Measurements from ENCODE around the gene TNKS2.

TNKS2 gene

GRCh38 chr10:91908337-91909116, 110.3 kb downstream of the TNKS2 start:
- DNase-seq (ENCODE audit: low read depth) = no peak

- no peak for DNase-seq (ENCODE audit: low read depth)
Measured at GRCh38 chr10:91909117-91909677, 111.0 kb downstream of the TNKS2 start, which contains the start of gene FGFBP3. Gene FGFBP3, minus strand, starts transcription at chr10:91909486. Its CDS starts 517 bp downstream, at chr10:91908969.

- no peak for DNase-seq (ENCODE audit: low read depth)
Measured at GRCh38 chr10:91910467-91910866, 112.2 kb downstream of the TNKS2 start.
